AG04450 (cell line): ENCODE measurements around the gene UGT1A10. TPM values are rescaled to one million over a fixed set of nuclear protein-coding genes. Genes with fewer than 3 reads are reported as not detected.

Experiments
- CTCF ChIA-PET: fragments of 300-600, 350-600 bp; formaldehyde crosslinking; extraction: SDS; loops from one replicate; lab custom pipeline; 2022; ENCODE audit warnings: antibody characterized with exemption, inconsistent platforms; lab: Charles Lee
- POLR2A ChIA-PET: fragments of 350-600 bp; formaldehyde crosslinking; extraction: SDS; loops from one replicate; lab custom pipeline; 2021; ENCODE audit warnings: antibody characterized with exemption, inconsistent platforms; lab: Yijun Ruan, JAX
- DNase-seq: peaks from one replicate; pipeline ENCODE4 v3.0.0-alpha.2; 2011; ENCODE audit warnings: low read depth, low spot score
- H3K27ac ChIP-seq: one replicate; pipeline ENCODE4 v1.5.1; 2012; ENCODE audit warnings: low read depth, low read length, control low read depth
- H3K27me3 ChIP-seq: one replicate; pipeline ENCODE4 v1.6.0; 2012; ENCODE audit warnings: low read length; ENCODE audit not compliant: control insufficient read depth, insufficient read depth
- H3K4me3 ChIP-seq: 2 replicates; pipeline ENCODE4 v1.5.1; 2011; ENCODE audit warnings: mild to moderate bottlenecking, low read depth, low read length, control low read depth
- H3K9me3 ChIP-seq: 2 replicates; pipeline ENCODE4 v1.5.1; 2012; ENCODE audit warnings: low read length; ENCODE audit not compliant: control insufficient read depth, insufficient read depth
- polyA plus RNA-seq: library from polyadenylated mRNA; depleted of rRNA; stranded (reverse); fragments of >200 nt; gene quantifications from 2 replicates; pipeline ENCODE4 v1.2.3, GENCODE V29; 2011
- TF ChIP-seq, protein P1 (sequence below): IDR thresholded peaks from 2 replicates; pipeline ENCODE4 v1.5.1; 2011; ENCODE audit warnings: low read depth, low read length, control low read depth, inconsistent platforms

Gene UGT1A10
- polyA plus RNA-seq, 1 experiment: not detected

DNA sequence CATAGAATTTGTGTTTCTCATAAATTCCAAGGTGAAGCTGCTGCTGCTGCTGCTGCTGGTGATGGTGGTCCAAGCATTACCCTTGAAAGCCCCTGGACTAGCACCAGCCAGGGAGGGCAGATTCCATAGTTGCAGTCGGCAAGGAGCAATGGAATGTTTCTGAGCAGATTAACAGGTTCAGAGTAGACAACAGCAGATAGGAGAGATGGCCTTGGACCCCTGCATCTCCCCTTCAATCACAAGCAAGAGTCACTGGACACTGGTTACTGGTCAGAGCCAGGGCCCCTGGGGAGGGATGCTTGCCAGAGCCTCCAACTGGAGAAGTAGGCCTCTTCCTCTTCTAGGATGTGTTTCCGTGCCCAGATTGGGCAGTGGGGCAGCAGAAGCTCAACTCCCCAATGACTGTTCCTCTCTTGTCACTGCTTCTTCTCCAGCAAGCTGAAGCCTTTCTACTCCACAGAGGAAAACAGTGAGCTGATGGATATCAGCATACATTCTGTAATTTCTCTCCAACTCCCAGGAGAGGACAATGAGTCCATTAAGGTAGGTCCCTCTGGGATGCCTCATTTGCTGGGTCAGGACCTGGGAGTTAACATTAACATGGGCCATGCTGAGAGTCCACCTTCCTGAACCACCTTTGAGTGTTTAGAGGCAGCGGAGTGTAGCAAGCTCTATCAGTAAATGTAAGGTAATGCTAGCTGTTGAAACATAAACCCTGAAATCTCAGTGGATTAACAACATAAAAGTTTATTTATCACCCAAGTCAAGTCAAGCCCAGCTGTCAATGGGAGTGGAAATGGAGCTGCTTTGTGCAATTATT lies 177.2 kb downstream of the UGT1A10 start:
- Histone ChIP-seq H3K9me3 (no peaks in the 10 kb centered on the region; the same call in 1 of the 2 replicates), H3K4me3 (no peak overlapping the region), H3K27me3 (peaks cover 11% of the 10 kb centered on the region), H3K27ac (no peak overlapping the region)
- no peak for DNase-seq
- TF ChIP-seq, protein P1, sequence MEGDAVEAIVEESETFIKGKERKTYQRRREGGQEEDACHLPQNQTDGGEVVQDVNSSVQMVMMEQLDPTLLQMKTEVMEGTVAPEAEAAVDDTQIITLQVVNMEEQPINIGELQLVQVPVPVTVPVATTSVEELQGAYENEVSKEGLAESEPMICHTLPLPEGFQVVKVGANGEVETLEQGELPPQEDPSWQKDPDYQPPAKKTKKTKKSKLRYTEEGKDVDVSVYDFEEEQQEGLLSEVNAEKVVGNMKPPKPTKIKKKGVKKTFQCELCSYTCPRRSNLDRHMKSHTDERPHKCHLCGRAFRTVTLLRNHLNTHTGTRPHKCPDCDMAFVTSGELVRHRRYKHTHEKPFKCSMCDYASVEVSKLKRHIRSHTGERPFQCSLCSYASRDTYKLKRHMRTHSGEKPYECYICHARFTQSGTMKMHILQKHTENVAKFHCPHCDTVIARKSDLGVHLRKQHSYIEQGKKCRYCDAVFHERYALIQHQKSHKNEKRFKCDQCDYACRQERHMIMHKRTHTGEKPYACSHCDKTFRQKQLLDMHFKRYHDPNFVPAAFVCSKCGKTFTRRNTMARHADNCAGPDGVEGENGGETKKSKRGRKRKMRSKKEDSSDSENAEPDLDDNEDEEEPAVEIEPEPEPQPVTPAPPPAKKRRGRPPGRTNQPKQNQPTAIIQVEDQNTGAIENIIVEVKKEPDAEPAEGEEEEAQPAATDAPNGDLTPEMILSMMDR: no peak
- ChIA-PET POLR2A (no interaction called here), CTCF (no interaction called here)

GRCh38 chr2:233814056-233814835 lies 178.0 kb downstream of the UGT1A10 start:
- no peak for DNase-seq
- ChIA-PET POLR2A (no interaction called here), CTCF (no interaction called here)
- Histone ChIP-seq H3K27ac (no peak overlapping the region), H3K4me3 (no peak overlapping the region), H3K9me3 (no peaks in the 10 kb centered on the region; the same call in 1 of the 2 replicates), H3K27me3 (peaks cover 4% of the 10 kb centered on the region)
- TF ChIP-seq, protein P1: no peak

DNA sequence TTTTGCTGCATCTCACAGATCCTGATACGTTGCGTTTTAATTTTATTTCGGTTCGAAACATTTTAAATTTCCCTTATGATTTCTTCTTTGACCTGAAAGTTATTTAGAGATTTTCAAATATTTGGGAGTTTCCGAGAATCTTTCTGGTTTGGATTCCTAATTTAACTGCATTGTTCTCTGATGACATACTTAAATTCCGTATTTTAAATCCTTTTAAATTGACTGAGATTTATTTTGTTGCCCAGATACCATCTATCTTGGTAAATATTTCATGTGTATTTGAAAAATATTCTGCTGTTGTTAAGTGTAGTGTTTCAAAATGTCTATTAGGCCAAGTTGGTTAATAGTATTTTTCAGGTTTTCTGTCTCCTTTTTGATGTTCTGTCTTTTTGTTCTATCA lies 179.6 kb downstream of the UGT1A10 start:
- Histone ChIP-seq H3K27ac (no peak overlapping the region), H3K4me3 (no peak overlapping the region), H3K27me3 (peaks cover 4% of the 10 kb centered on the region), H3K9me3 (no peaks in the 10 kb centered on the region; the same call in 1 of the 2 replicates)
- ChIA-PET POLR2A (no interaction called here), CTCF (no interaction called here)
- no peak for DNase-seq
- TF ChIP-seq, protein P1: no peak

- ChIA-PET CTCF (interaction anchor here (0.6 kb wide), 1 partner anchor 16 kb away, joined by 3 read pairs; no protein-coding TSS in a partner anchor), POLR2A (no interaction called here)
- H3K27me3 ChIP-seq: peaks cover 2% of the 10 kb centered on the region
- no peaks in the 10 kb centered on the region; the same call in 1 of the 2 replicates for H3K9me3 ChIP-seq
- no peak overlapping the region for H3K27ac ChIP-seq
- no peak overlapping the region for H3K4me3 ChIP-seq
- no peak for DNase-seq
- TF ChIP-seq, protein P1: no peak
Observed at GRCh38 chr2:233816334-233816733, 180.1 kb downstream of the UGT1A10 start.
